Stimulated activated CD8-positive, alpha-beta memory T cell treated with anti-CD3 and anti-CD28 coated beads, Interleukin-2, amount 100 ng/mL, for 1 hour (primary cell): ENCODE measurements around the gene INO80.
"Not testable (repeated sequence)": the region's sequence is repeated elsewhere in the genome, so short reads cannot be mapped to it uniquely, and the experiment has no call there.

Experiments
- DNase-seq, 2 donors: peaks; one replicate each; pipeline ENCODE4 v3.0.0-alpha.2; 2020; ENCODE audit warnings: low read depth in 2 of 2

Gene INO80

GRCh38 chr15:40964006-40964405 lies 152.1 kb downstream of the INO80 start:
- DNase-seq = no peak

GRCh38 chr15:40963201-40963600 lies 152.9 kb downstream of the INO80 start:
- DNase-seq = no peak

GRCh38 chr15:40962317-40962716 lies 153.8 kb downstream of the INO80 start:
- DNase-seq = not testable (repeated sequence)

- DNase-seq = not testable (repeated sequence)
Observed at GRCh38 chr15:40961740-40962139, 154.3 kb downstream of the INO80 start.

GRCh38 chr15:40960925-40961324 lies 155.2 kb downstream of the INO80 start:
- no peak for DNase-seq

GRCh38 chr15:40960151-40960885 lies 155.8 kb downstream of the INO80 start:
- no peak for DNase-seq

GRCh38 chr15:40959331-40960141 lies 156.5 kb downstream of the INO80 start:
- no peak for DNase-seq

GRCh38 chr15:40958723-40959122 lies 157.4 kb downstream of the INO80 start:
- no peak for DNase-seq

- no peak for DNase-seq
Observed at GRCh38 chr15:40958146-40958545, 157.9 kb downstream of the INO80 start.

GRCh38 chr15:40957581-40958051 lies 158.5 kb downstream of the INO80 start:
- no peak for DNase-seq

- no peak for DNase-seq
Observed at GRCh38 chr15:40957041-40957555, 159.0 kb downstream of the INO80 start.

GRCh38 chr15:40956541-40956982 lies 159.5 kb downstream of the INO80 start:
- DNase-seq = no peak

GRCh38 chr15:40955930-40956540 lies 160.0 kb downstream of the INO80 start:
- DNase-seq = no peak

- DNase-seq = no peak
Observed at GRCh38 chr15:40955141-40955903, 160.8 kb downstream of the INO80 start.

GRCh38 chr15:40954158-40954848 lies 161.8 kb downstream of the INO80 start:
- not testable (repeated sequence) for DNase-seq

- DNase-seq = no peak
Observed at GRCh38 chr15:40953713-40954074, 162.4 kb downstream of the INO80 start.

- peak; percentile 82 to 87 for DNase-seq
Observed at GRCh38 chr15:40952901-40953712, 163.0 kb downstream of the INO80 start, which contains the start of gene CHAC1. Gene CHAC1 (plus strand): TSS chr15:40953471. CDS start chr15:40953584, 113 bp downstream.

- no peak for DNase-seq
Observed at GRCh38 chr15:40952301-40952900, 163.7 kb downstream of the INO80 start.

- no peak for DNase-seq
Observed at GRCh38 chr15:40951764-40952163, 164.3 kb downstream of the INO80 start.
